Astrocyte (in vitro differentiated cells and primary cell): ENCODE results near the gene HOXA11. TPM values are rescaled to one million over a fixed set of nuclear protein-coding genes. Genes with fewer than 3 reads are reported as not detected.
A peak's percentile ranks its signal among the peaks of the same experiment; 100 is the strongest.

Experiments used
- DNase-seq: peaks from one replicate; pipeline ENCODE4 v3.0.0-alpha.2; 2010; ENCODE audit warnings: low read depth
- FAIRE-seq: peaks from 2 replicates; lab custom pipeline; 2011; peaks lifted over from hg19 to GRCh38; lab: Jason Lieb, UNC
- H2AFZ ChIP-seq: 2 replicates; pipeline ENCODE4 v1.6.0; 2012; ENCODE audit warnings: low read depth, low read length, inconsistent platforms
- H3K27ac ChIP-seq: 2 replicates; pipeline ENCODE4 v1.5.1; 2011; ENCODE audit warnings: low read depth, low read length, inconsistent platforms
- H3K27me3 ChIP-seq: 2 replicates; pipeline ENCODE4 v1.6.0; 2011; ENCODE audit warnings: low read length, inconsistent platforms; ENCODE audit not compliant: insufficient read depth
- H3K36me3 ChIP-seq: 2 replicates; pipeline ENCODE4 v1.5.1; 2011; ENCODE audit warnings: low read length, inconsistent platforms; ENCODE audit not compliant: insufficient read depth
- H3K4me1 ChIP-seq: 2 replicates; pipeline ENCODE4 v1.5.1; 2011; ENCODE audit warnings: low read length, inconsistent platforms; ENCODE audit not compliant: insufficient read depth
- H3K4me2 ChIP-seq: 2 replicates; pipeline ENCODE4 v1.6.0; 2012; ENCODE audit warnings: low read length, inconsistent platforms
- H3K4me3 ChIP-seq: 2 replicates; pipeline ENCODE4 v1.5.1; 2011; ENCODE audit warnings: low read depth, mild to moderate bottlenecking, low read length, inconsistent platforms; ENCODE audit not compliant: insufficient read depth
- H3K79me2 ChIP-seq: 2 replicates; pipeline ENCODE4 v1.6.0; 2012; ENCODE audit warnings: mild to moderate bottlenecking, low read length, inconsistent platforms; ENCODE audit not compliant: insufficient read depth
- H3K9ac ChIP-seq: 2 replicates; pipeline ENCODE4 v1.6.0; 2012; ENCODE audit warnings: mild to moderate bottlenecking, low read length, inconsistent platforms
- H3K9me3 ChIP-seq: 2 replicates; pipeline ENCODE4 v1.5.1; 2012; ENCODE audit warnings: low read depth, mild to moderate bottlenecking, low read length, inconsistent platforms; ENCODE audit not compliant: insufficient read depth
- H4K20me1 ChIP-seq: 2 replicates; pipeline ENCODE4 v1.6.0; 2012; ENCODE audit warnings: low read length, inconsistent platforms; ENCODE audit not compliant: insufficient read depth
- H3K27ac Mint-ChIP-seq: one replicate; pipeline ENCODE4 v1.8.0; 2021; ENCODE audit warnings: mild to moderate bottlenecking, mixed read lengths; ENCODE audit not compliant: unreplicated experiment
- H3K27me3 Mint-ChIP-seq: one replicate; pipeline ENCODE4 v1.8.0; 2021; ENCODE audit warnings: low read depth, mixed read lengths; ENCODE audit not compliant: unreplicated experiment
- H3K36me3 Mint-ChIP-seq: one replicate; pipeline ENCODE4 v1.8.0; 2021; ENCODE audit warnings: low read depth, mixed read lengths; ENCODE audit not compliant: unreplicated experiment
- H3K4me1 Mint-ChIP-seq: one replicate; pipeline ENCODE4 v1.8.0; 2021; ENCODE audit warnings: low read depth, mixed read lengths; ENCODE audit not compliant: unreplicated experiment
- H3K4me3 Mint-ChIP-seq: one replicate; pipeline ENCODE4 v1.8.0; 2021; ENCODE audit warnings: mild to moderate bottlenecking, moderate library complexity, mixed read lengths; ENCODE audit not compliant: unreplicated experiment
- H3K9me3 Mint-ChIP-seq: one replicate; pipeline ENCODE4 v1.8.0; 2021; ENCODE audit warnings: mild to moderate bottlenecking, mixed read lengths; ENCODE audit not compliant: unreplicated experiment
- CTCF ChIP-seq: IDR thresholded peaks from 2 replicates; pipeline ENCODE4 v1.5.1; 2011; ENCODE audit warnings: low read depth, mild to moderate bottlenecking, inconsistent platforms, low read length, moderate library complexity; ENCODE audit not compliant: insufficient read depth
- EZH2 ChIP-seq: IDR thresholded peaks from 2 replicates; pipeline ENCODE4 v1.6.1; 2012; ENCODE audit warnings: mild to moderate bottlenecking, low read length, inconsistent platforms; ENCODE audit not compliant: insufficient read depth
- total RNA-seq: library from RNA; stranded (reverse); gene quantifications from 2 replicates; pipeline ENCODE4 v1.2.1, GENCODE V29; 2021

The HOXA11 gene
- total RNA-seq, 1 donor from 2014 or later: not detected

DNA sequence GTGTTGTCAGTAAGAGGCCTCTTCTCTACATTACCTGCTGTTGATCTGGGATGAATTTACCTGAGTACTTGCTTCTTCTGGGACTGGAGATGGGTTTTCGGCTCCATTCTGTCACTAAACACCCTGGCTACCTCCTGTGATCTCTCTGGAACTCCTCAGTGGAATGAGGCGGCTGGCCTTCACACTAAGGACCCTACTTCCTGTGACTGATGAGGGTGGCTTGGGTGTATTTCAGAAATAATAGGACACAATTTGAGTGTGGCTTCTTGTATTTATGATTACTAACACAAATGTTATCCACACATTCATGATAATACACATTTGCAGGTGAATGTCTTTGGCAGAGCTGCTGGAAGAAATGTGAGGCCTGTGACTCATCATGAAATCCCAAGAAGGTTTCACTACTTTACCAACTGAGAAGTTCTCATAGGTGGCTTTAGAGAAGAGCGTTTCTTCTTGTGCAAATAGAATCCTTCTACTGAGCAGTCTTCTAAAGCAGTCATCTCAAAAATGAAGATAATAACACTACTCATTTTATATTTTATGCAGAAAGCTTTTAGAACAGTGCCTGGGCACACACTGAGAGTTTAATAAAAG lies 36.3 kb upstream of the HOXA11 start:
- Mint-ChIP-seq H3K9me3 (peaks cover 4% of the 10 kb centered on the region), H3K27me3 (peaks cover 87% of the 10 kb centered on the region), H3K27ac (no peak overlapping the region), H3K36me3 (no peaks in the 10 kb centered on the region), H3K4me3 (no peak overlapping the region), H3K4me1 (no peaks in the 10 kb centered on the region)
- Histone ChIP-seq H3K9me3 (peaks cover 6% of the 10 kb centered on the region), H3K9ac (no peak overlapping the region), H3K27ac (no peak overlapping the region), H2AFZ (no peak overlapping the region), H3K79me2 (no peaks in the 10 kb centered on the region), H3K4me3 (no peak overlapping the region), H3K4me1 (no peaks in the 10 kb centered on the region), H3K36me3 (no peaks in the 10 kb centered on the region), H3K27me3 (peaks cover 88% of the 10 kb centered on the region), H4K20me1 (peaks cover 3% of the 10 kb centered on the region), H3K4me2 (no peak overlapping the region)
- DNase-seq (no peak), FAIRE-seq (no peak)
- TF ChIP-seq EZH2: no peak
- TF ChIP-seq CTCF: no peak

GRCh38 chr7:27220440-27220955 lies 35.5 kb upstream of the HOXA11 start:
- Mint-ChIP-seq H3K36me3 (no peaks in the 10 kb centered on the region), H3K4me1 (no peaks in the 10 kb centered on the region), H3K9me3 (peaks cover 7% of the 10 kb centered on the region), H3K27ac (no peak overlapping the region), H3K27me3 (peaks cover 88% of the 10 kb centered on the region), H3K4me3 (no peak overlapping the region)
- no peak overlapping the region for H2AFZ ChIP-seq
- H3K4me3 ChIP-seq: no peak overlapping the region
- no peaks in the 10 kb centered on the region for H3K79me2 ChIP-seq
- no peak overlapping the region for H3K9ac ChIP-seq
- peaks cover 6% of the 10 kb centered on the region for H3K9me3 ChIP-seq
- FAIRE-seq (no peak), DNase-seq (no peak)
- peak overlapping the region; percentile 8 for H3K4me2 ChIP-seq
- H4K20me1 ChIP-seq: peaks cover 3% of the 10 kb centered on the region
- peaks cover 88% of the 10 kb centered on the region for H3K27me3 ChIP-seq
- TF ChIP-seq EZH2 (peak; percentile 86), CTCF (no peak)
- no peak overlapping the region for H3K27ac ChIP-seq
- no peaks in the 10 kb centered on the region for H3K36me3 ChIP-seq
- no peaks in the 10 kb centered on the region for H3K4me1 ChIP-seq

DNA sequence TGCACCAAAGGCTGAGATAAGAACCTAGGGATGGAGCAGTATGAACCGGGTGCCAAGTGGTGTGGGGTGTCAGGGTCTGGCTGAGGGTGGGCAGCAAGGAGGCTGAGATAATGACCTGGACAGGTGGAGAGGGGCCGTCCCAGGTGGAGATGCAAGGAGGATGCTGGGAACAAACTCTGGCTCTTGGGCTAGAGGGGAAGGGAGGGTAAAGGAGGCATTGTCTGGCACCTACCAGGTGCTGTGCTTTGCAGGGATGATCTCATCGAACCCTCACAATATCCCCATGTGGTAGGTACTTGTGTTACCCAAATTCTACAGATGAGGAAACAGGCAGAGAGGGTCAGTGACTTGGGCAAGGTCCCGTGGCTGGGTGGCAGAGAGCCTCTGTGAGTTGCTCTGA lies 34.8 kb upstream of the HOXA11 start:
- DNase-seq (no peak), FAIRE-seq (no peak)
- Mint-ChIP-seq H3K27me3 (peaks cover 88% of the 10 kb centered on the region), H3K4me1 (no peaks in the 10 kb centered on the region), H3K36me3 (no peaks in the 10 kb centered on the region), H3K9me3 (peaks cover 7% of the 10 kb centered on the region), H3K27ac (peak overlapping the region; percentile 50), H3K4me3 (no peak overlapping the region)
- Histone ChIP-seq H3K4me3 (no peak overlapping the region), H3K9me3 (peaks cover 6% of the 10 kb centered on the region), H3K36me3 (no peaks in the 10 kb centered on the region), H3K9ac (no peak overlapping the region), H3K4me1 (no peaks in the 10 kb centered on the region), H2AFZ (no peak overlapping the region), H3K79me2 (no peaks in the 10 kb centered on the region), H3K27ac (no peak overlapping the region), H3K27me3 (peaks cover 88% of the 10 kb centered on the region), H3K4me2 (no peak overlapping the region), H4K20me1 (peaks cover 3% of the 10 kb centered on the region)
- TF ChIP-seq EZH2 (no peak), CTCF (no peak)
